HepG2 (cell line): ENCODE results near the gene EYA2. TPM values are rescaled to one million over a fixed set of nuclear protein-coding genes. Genes with fewer than 3 reads are reported as not detected.
A peak's percentile ranks its signal among the peaks of the same experiment; 100 is the strongest.

Experiments used
- ATAC-seq: fragments of 200-7000 bp; cut with Tn5 transposase; 3 replicates; pipeline ENCODE4 v1.9.1; 2020; ENCODE audit warnings: mild to moderate bottlenecking, moderate library complexity
- BruUV-seq: library from RNA; stranded (reverse); fragments of 400-500 nt; replicated peaks from 2 replicates; lab custom pipeline; 2021; lab: Mats Ljungman, UMichigan
- CTCF ChIA-PET: fragments of 300-600 bp; formaldehyde crosslinking; extraction: SDS; loops from one replicate; lab custom pipeline; 2021; ENCODE audit warnings: low total read pairs, inconsistent platforms, low intra/inter-chr PET ratio; lab: Yijun Ruan, JAX
- POLR2A ChIA-PET: fragments of 350-600 bp; sonication (Branson Sonifier 250); formaldehyde crosslinking; loops from one replicate; lab custom pipeline; 2020; ENCODE audit warnings: antibody characterized with exemption, inconsistent platforms; lab: Yijun Ruan, JAX
- DNase-seq: peaks from one replicate; pipeline ENCODE4 v3.0.0-alpha.2; 2015; ENCODE audit warnings: low spot score
- FAIRE-seq: peaks from 3 replicates; lab custom pipeline; 2011; peaks lifted over from hg19 to GRCh38; lab: Jason Lieb, UNC
- H2AFZ ChIP-seq: one replicate; pipeline ENCODE4 v1.6.1; 2011; ENCODE audit warnings: low read length, inconsistent platforms
- H3K27ac ChIP-seq: fragments of 300-600 bp; 3 replicates; pipeline ENCODE4 v1.8.0; 2011; ENCODE audit warnings: mixed run types, mild to moderate bottlenecking, mixed read lengths, low read length, inconsistent platforms; ENCODE audit not compliant: insufficient read depth; ENCODE audit errors: extremely low read length
- H3K27me3 ChIP-seq, 2 experiments: fragments of 200-600 bp in 1 of 2; 2 replicates in 1 of 2; 3 replicates in 1 of 2; pipeline versions ENCODE4 v1.6.0 to v1.8.0; 2011; ENCODE audit warnings: low read length in 2 of 2, mild to moderate bottlenecking in 2 of 2, moderate library complexity in 2 of 2, inconsistent platforms in 1 of 2; ENCODE audit not compliant: insufficient read depth in 2 of 2, control insufficient read depth in 1 of 2
- H3K36me3 ChIP-seq, 2 experiments: fragments of 200-600 bp in 1 of 2; replicated peaks in 1 of 2; 2 replicates in 1 of 2; 3 replicates in 1 of 2; pipeline versions ENCODE4 v1.5.1 to v1.8.0; 2011; ENCODE audit warnings: low read length in 2 of 2, inconsistent platforms in 1 of 2; ENCODE audit not compliant: insufficient read depth in 2 of 2, control insufficient read depth in 1 of 2
- H3K4me1 ChIP-seq: 2 replicates; pipeline ENCODE4 v1.5.1; 2012; ENCODE audit warnings: low read length, inconsistent platforms; ENCODE audit not compliant: insufficient read depth
- H3K4me2 ChIP-seq: 2 replicates; pipeline ENCODE4 v1.6.0; 2011; ENCODE audit warnings: low read depth, low read length, inconsistent platforms
- H3K4me3 ChIP-seq, 3 experiments: fragments of 200-600 bp in 1 of 3; sonication (generic), shearing (Covaris generic) in 1 of 3; replicated peaks in 1 of 3; 2 replicates each; pipeline ENCODE4 v1.5.1; 2011 to 2016; ENCODE audit warnings: low read length in 3 of 3, inconsistent platforms in 2 of 3, low read depth in 2 of 3, mild to moderate bottlenecking in 2 of 3, control low read depth in 1 of 3, mixed read lengths in 1 of 3; ENCODE audit not compliant: insufficient read depth in 1 of 3
- H3K79me2 ChIP-seq: one replicate; pipeline ENCODE4 v1.6.1; 2011; ENCODE audit warnings: low read length, inconsistent platforms; ENCODE audit not compliant: insufficient read depth
- H3K9ac ChIP-seq: 2 replicates; pipeline ENCODE4 v1.6.0; 2011; ENCODE audit warnings: mild to moderate bottlenecking, low read depth, low read length, inconsistent platforms; ENCODE audit not compliant: insufficient read depth
- H3K9me3 ChIP-seq: 2 replicates; pipeline ENCODE4 v1.5.1; 2012; ENCODE audit warnings: mild to moderate bottlenecking, low read length
- H4K20me1 ChIP-seq: 2 replicates; pipeline ENCODE4 v1.6.0; 2011; ENCODE audit warnings: inconsistent platforms, mild to moderate bottlenecking, low read length, moderate library complexity; ENCODE audit not compliant: insufficient read depth
- ATF6 ChIP-seq: sonication (generic); formaldehyde crosslinking; conservative IDR thresholded peaks from 2 replicates; pipeline ENCODE4 v1.4.0; 2020; ENCODE audit warnings: missing genetic modification reagents
- FOXP1 ChIP-seq, 2 experiments: fragments of 450-650 bp in 1 of 2; IDR thresholded peaks; 2 replicates each; pipeline ENCODE4 v1.6.1; 2017 to 2018; ENCODE audit warnings: antibody characterized with exemption in 1 of 2
- NR2F1 ChIP-seq, 2 experiments: fragments of 450-650 bp in 1 of 2; formaldehyde crosslinking in 1 of 2; IDR thresholded peaks; 2 replicates each; pipeline versions ENCODE4 v1.5.0 to v1.6.1; 2016 to 2020; ENCODE audit warnings: mild to moderate bottlenecking in 1 of 2, missing compliant biosample characterization in 1 of 2, missing genetic modification reagents in 1 of 2, moderate library complexity in 1 of 2
- PCBP1 ChIP-seq: fragments of 200-400 bp; formaldehyde crosslinking; IDR thresholded peaks from 2 replicates; pipeline ENCODE4 v1.6.1; 2017; ENCODE audit warnings: mild to moderate bottlenecking, low read depth, low read length, borderline replicate concordance
- PHF21A ChIP-seq: sonication (generic); formaldehyde crosslinking; IDR thresholded peaks from 2 replicates; pipeline ENCODE4 v1.5.0; 2020; ENCODE audit warnings: mild to moderate bottlenecking, missing genetic modification reagents
- REL ChIP-seq: sonication (generic); formaldehyde crosslinking; conservative IDR thresholded peaks from 2 replicates; pipeline ENCODE4 v1.8.0; 2022; ENCODE audit warnings: mild to moderate bottlenecking, missing genetic modification reagents, moderate library complexity
- SMC3 ChIP-seq: IDR thresholded peaks from 2 replicates; pipeline ENCODE4 v1.6.1; 2011; ENCODE audit warnings: low read length, improper control_type of control experiment
- STAG1 ChIP-seq: sonication (generic); formaldehyde crosslinking; IDR thresholded peaks from 2 replicates; pipeline ENCODE4 v1.4.0; 2020; ENCODE audit warnings: missing genetic modification reagents
- ZBTB25 ChIP-seq: IDR thresholded peaks from 2 replicates; pipeline ENCODE4 v1.6.1; 2018; ENCODE audit warnings: missing genetic modification reagents
- ZKSCAN8 ChIP-seq: IDR thresholded peaks from 2 replicates; pipeline ENCODE4 v1.6.1; 2016; ENCODE audit warnings: borderline replicate concordance, missing genetic modification reagents, missing compliant biosample characterization
- ZNF207 ChIP-seq: fragments of 450-650 bp; IDR thresholded peaks from 2 replicates; pipeline ENCODE4 v1.6.1; 2016; ENCODE audit warnings: antibody characterized with exemption, borderline replicate concordance
- ZNF576 ChIP-seq: sonication (generic); formaldehyde crosslinking; IDR thresholded peaks from 2 replicates; pipeline ENCODE4 v1.4.0; 2020; ENCODE audit warnings: mild to moderate bottlenecking, missing genetic modification reagents
- ZNF660 ChIP-seq: sonication (generic); formaldehyde crosslinking; IDR thresholded peaks from 2 replicates; pipeline ENCODE4 v1.5.1; 2020; ENCODE audit warnings: mild to moderate bottlenecking, low read depth, missing genetic modification reagents, borderline replicate concordance
- ZNF816 ChIP-seq: sonication (generic); formaldehyde crosslinking; IDR thresholded peaks from 2 replicates; pipeline ENCODE4 v1.8.0; 2022; ENCODE audit warnings: missing genetic modification reagents, mild to moderate bottlenecking, borderline replicate concordance
- WGBS: methylation state at CpG from one replicate; pipeline ENCODE4 v1.1.6; 2017; ENCODE audit warnings: low lambda C conversion rate; 5-methylcytosine and 5-hydroxymethylcytosine counted together
- in situ Hi-C: cut with HindIII; loops from 2 replicates; pipeline ENCODE4 v1.10.0; 2017; ENCODE audit warnings: low pct_unique_long_range_greater_than_20kb; ENCODE audit not compliant: extremely low pct_ligation_motif_present
- intact Hi-C: fragments of 100-400 bp; cut with micrococcal nuclease; formaldehyde crosslinking; loops from one replicate; pipeline ENCODE4 v1.10.0; 2022; ENCODE audit not compliant: unreplicated experiment
- polyA plus RNA-seq, 8 experiments: library from polyadenylated mRNA; depleted of rRNA in 3 of 8; stranded (reverse) in 7 of 8; unstranded in 1 of 8; fragments of >200 nt; fragmentation: Illumina TruSeq in 4 of 8; extraction: Trizol in 4 of 8; gene quantifications; 2 replicates each; pipeline versions ENCODE4 v1.2.1 to v1.2.3, GENCODE V29; 2011 to 2016; ENCODE audit warnings: low read depth in 4 of 8, missing spikeins in 1 of 8, mixed read lengths in 1 of 8; ENCODE audit not compliant: insufficient read depth in 1 of 8
- total RNA-seq, 5 experiments: library from RNA; depleted of rRNA; stranded (reverse); fragments of >200 nt; fragmentation: Illumina TruSeq; extraction: Trizol; gene quantifications; 2 replicates each; pipeline ENCODE4 v1.2.3, GENCODE V29; 2016; ENCODE audit warnings: low read depth in 1 of 5
- TF ChIP-seq, protein P1 (sequence below): sonication (generic); formaldehyde crosslinking; IDR thresholded peaks from 2 replicates; pipeline ENCODE4 v1.5.0; 2020; ENCODE audit warnings: mild to moderate bottlenecking, missing genetic modification reagents, moderate library complexity

Gene EYA2
- total and polyA plus RNA-seq, 2 of the 13 experiments (the other 11 are each of a cell fraction or from before 2014, with no cell fraction given), result not detected

DNA sequence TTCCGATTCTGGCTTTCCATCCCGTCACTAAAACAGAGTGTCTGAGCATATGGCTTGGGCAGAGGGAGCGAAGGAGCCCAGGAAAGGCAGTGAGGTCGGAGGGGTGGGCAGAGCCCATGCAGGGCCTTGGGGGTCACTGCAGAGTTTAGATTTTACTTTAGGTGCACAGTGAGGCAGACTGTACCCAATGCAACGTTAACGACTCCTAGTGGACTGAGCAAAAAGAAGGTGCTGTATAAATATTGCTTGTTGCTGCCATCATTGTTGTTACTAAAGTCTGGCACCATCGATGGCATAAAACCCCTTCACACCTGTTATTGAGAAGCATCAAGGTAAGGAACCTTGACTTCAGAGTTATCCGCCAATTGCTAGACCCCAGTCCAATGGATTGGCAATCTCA is 119.0 kb downstream of the EYA2 start:
- H3K9ac ChIP-seq, result no peak overlapping the region
- H3K4me2 ChIP-seq, result no peak overlapping the region
- peaks cover 0 to 4% of the 10 kb centered on the region in 2 experiments; a peak in 1 of 5 replicates for H3K27me3 ChIP-seq
- H3K4me1 ChIP-seq, result no peaks in the 10 kb centered on the region
- H2AFZ ChIP-seq, result no peak overlapping the region
- no peaks in the 10 kb centered on the region for H3K79me2 ChIP-seq
- ATAC-seq, result peak; percentile 47; the same call in 1 of the 3 replicates
- H3K4me3 ChIP-seq, result no peak overlapping the region
- 8% methylated on average over 8 of the region's 8 CpGs for WGBS
- POLR2A ChIA-PET, result no interaction called here
- no peaks in the 10 kb centered on the region for H4K20me1 ChIP-seq
- H3K9me3 ChIP-seq, result no peaks in the 10 kb centered on the region
- no peak overlapping the region for H3K27ac ChIP-seq
- H3K36me3 ChIP-seq, result no peaks in the 10 kb centered on the region
- no peak for DNase-seq
- CTCF ChIA-PET, result no interaction called here
- in situ Hi-C loops (no loop called here), intact Hi-C loops (no loop called here)
- no peak for TF ChIP-seq FOXP1 (IDR thresholded peaks at IDR 0.05)
- TF ChIP-seq FOXP1 (CRISPR knock-in tag; IDR thresholded peaks at IDR 0.05), result no peak
- no peak for TF ChIP-seq PHF21A
- no peak for TF ChIP-seq ZBTB25
- no peak for TF ChIP-seq ZKSCAN8
- no peak for TF ChIP-seq ZNF207
- TF ChIP-seq, protein P1, sequence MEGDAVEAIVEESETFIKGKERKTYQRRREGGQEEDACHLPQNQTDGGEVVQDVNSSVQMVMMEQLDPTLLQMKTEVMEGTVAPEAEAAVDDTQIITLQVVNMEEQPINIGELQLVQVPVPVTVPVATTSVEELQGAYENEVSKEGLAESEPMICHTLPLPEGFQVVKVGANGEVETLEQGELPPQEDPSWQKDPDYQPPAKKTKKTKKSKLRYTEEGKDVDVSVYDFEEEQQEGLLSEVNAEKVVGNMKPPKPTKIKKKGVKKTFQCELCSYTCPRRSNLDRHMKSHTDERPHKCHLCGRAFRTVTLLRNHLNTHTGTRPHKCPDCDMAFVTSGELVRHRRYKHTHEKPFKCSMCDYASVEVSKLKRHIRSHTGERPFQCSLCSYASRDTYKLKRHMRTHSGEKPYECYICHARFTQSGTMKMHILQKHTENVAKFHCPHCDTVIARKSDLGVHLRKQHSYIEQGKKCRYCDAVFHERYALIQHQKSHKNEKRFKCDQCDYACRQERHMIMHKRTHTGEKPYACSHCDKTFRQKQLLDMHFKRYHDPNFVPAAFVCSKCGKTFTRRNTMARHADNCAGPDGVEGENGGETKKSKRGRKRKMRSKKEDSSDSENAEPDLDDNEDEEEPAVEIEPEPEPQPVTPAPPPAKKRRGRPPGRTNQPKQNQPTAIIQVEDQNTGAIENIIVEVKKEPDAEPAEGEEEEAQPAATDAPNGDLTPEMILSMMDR, result peak; percentile 26; the same call in 1 of the 2 replicates
- TF ChIP-seq SMC3, result no peak
- TF ChIP-seq PCBP1, result no peak
- TF ChIP-seq STAG1 (CRISPR knock-in tag), result peak; percentile 51
- TF ChIP-seq ZNF660, result no peak
- TF ChIP-seq ZNF816 (CRISPR knock-in tag), result no peak
- no peak for TF ChIP-seq ATF6 (CRISPR knock-in tag)
- no peak for TF ChIP-seq ZNF576 (CRISPR knock-in tag)
- TF ChIP-seq NR2F1 (CRISPR knock-in tag; IDR thresholded peaks at IDR 0.05), result no peak
- no peak for TF ChIP-seq REL (CRISPR knock-in tag)
- no TSS peak for BruUV-seq
- FAIRE-seq, result no peak
